ENCODE measurements around the gene PAGE4. TPM values are rescaled to one million over a fixed set of nuclear protein-coding genes. Genes with fewer than 3 reads are reported as not detected.

PAGE4 gene
- total and polyA plus RNA-seq, 4 donors = not detected

- Histone ChIP-seq H3K4me1 (ENCODE audit: control insufficient read depth in 5 of 5, insufficient read depth in 5 of 5, low read length in 5 of 5) (peaks cover 0 to 11% (median 3%) of the 10 kb centered on the region in 5 donors), H3K9ac (ENCODE audit: insufficient read depth in 1 of 2, low read length in 2 of 2) (peak overlapping the region in 1 of 2 donors; percentile 29), H3K27ac (ENCODE audit: low read depth in 1 of 2, low read length in 1 of 2) (peak overlapping the region; percentile 64 to 83), H3K27me3 (ENCODE audit: control insufficient read depth in 3 of 3, insufficient read depth in 3 of 3, low read length in 2 of 3) (peaks cover 0 to 3% (median 0%) of the 10 kb centered on the region in 3 donors), H3K4me3 (peak overlapping the region; percentile 9), H3K36me3 (ENCODE audit: control insufficient read depth in 4 of 4, insufficient read depth in 4 of 4, low read length in 4 of 4) (no peaks in the 10 kb centered on the region), H3K9me3 (ENCODE audit: control insufficient read depth in 4 of 4, insufficient read depth in 3 of 4, low read length in 3 of 4) (peaks cover 0 to 2% (median 0%) of the 10 kb centered on the region in 4 donors)
- WGBS, 2 donors = 27 to 49% methylated on average over 24 to 28 of the region's 28 CpGs
- no peak for ATAC-seq (ENCODE audit: insufficient read depth, low FRiP score)
- DNase-seq = no peak
- TF ChIP-seq, protein P1, sequence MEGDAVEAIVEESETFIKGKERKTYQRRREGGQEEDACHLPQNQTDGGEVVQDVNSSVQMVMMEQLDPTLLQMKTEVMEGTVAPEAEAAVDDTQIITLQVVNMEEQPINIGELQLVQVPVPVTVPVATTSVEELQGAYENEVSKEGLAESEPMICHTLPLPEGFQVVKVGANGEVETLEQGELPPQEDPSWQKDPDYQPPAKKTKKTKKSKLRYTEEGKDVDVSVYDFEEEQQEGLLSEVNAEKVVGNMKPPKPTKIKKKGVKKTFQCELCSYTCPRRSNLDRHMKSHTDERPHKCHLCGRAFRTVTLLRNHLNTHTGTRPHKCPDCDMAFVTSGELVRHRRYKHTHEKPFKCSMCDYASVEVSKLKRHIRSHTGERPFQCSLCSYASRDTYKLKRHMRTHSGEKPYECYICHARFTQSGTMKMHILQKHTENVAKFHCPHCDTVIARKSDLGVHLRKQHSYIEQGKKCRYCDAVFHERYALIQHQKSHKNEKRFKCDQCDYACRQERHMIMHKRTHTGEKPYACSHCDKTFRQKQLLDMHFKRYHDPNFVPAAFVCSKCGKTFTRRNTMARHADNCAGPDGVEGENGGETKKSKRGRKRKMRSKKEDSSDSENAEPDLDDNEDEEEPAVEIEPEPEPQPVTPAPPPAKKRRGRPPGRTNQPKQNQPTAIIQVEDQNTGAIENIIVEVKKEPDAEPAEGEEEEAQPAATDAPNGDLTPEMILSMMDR (IDR thresholded peaks at IDR 0.05; ENCODE audit: control extremely low read depth, extremely low read depth) = no peak
Measured at GRCh38 chrX:49878128-49878833, 49.2 kb downstream of the PAGE4 start.

- peak; percentile 89 for ATAC-seq (ENCODE audit: insufficient read depth, low FRiP score)
- TF ChIP-seq, protein P1 (IDR thresholded peaks at IDR 0.05; ENCODE audit: control extremely low read depth, extremely low read depth) = no peak
- no peaks in the 10 kb centered on the region for H3K36me3 ChIP-seq (ENCODE audit: control insufficient read depth in 4 of 4, insufficient read depth in 4 of 4, low read length in 4 of 4)
- H3K4me3 ChIP-seq = peak within 1 kb of the TSS; percentile 43
- peak within 1 kb of the TSS in 1 of 2 donors; percentile 64 for H3K9ac ChIP-seq (ENCODE audit: insufficient read depth in 1 of 2, low read length in 2 of 2)
- DNase-seq = peak; percentile 88 to 92 (median 91)
- 0 to 35% methylated on average over 45 to 60 of the region's 60 CpGs for WGBS, 2 donors
- peaks cover 0 to 2% (median 0%) of the 10 kb centered on the region in 4 donors for H3K9me3 ChIP-seq (ENCODE audit: control insufficient read depth in 4 of 4, insufficient read depth in 3 of 4, low read length in 3 of 4)
- H3K27ac ChIP-seq (ENCODE audit: low read depth in 1 of 2, low read length in 1 of 2) = peak within 1 kb of the TSS; percentile 64 to 83
- peaks cover 0 to 3% (median 0%) of the 10 kb centered on the region in 3 donors for H3K27me3 ChIP-seq (ENCODE audit: control insufficient read depth in 3 of 3, insufficient read depth in 3 of 3, low read length in 2 of 3)
- H3K4me1 ChIP-seq (ENCODE audit: control insufficient read depth in 5 of 5, insufficient read depth in 5 of 5, low read length in 5 of 5) = peaks cover 0 to 11% (median 3%) of the 10 kb centered on the region in 5 donors
Measured at GRCh38 chrX:49878834-49879655, 49.9 kb downstream of the PAGE4 start, which contains the start of gene USP27X. Gene USP27X (plus strand): TSS chrX:49879484. CDS start chrX:49880308, 824 bp downstream.

DNA sequence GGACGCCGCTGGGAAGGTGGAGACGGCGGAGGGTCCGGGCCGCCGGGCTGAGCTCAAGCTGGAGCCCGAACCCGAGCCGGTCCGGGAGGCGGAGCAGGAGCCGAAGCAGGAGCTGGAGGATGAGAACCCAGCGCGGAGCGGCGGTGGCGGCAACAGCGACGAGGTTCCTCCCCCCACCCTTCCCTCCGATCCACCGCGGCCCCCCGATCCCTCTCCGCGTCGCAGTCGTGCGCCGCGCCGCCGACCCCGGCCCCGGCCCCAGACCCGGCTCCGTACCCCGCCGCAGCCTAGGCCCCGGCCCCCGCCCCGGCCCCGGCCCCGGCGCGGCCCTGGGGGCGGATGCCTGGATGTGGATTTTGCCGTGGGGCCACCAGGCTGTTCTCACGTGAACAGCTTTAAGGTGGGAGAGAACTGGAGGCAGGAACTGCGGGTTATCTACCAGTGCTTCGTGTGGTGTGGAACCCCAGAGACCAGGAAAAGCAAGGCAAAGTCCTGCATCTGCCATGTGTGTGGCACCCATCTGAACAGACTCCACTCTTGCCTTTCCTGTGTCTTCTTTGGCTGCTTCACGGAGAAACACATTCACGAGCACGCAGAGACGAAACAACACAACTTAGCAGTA lies 50.7 kb downstream of the PAGE4 start:
- Histone ChIP-seq H3K36me3 (ENCODE audit: control insufficient read depth in 4 of 4, insufficient read depth in 4 of 4, low read length in 4 of 4) (no peaks in the 10 kb centered on the region), H3K9me3 (ENCODE audit: control insufficient read depth in 4 of 4, insufficient read depth in 3 of 4, low read length in 3 of 4) (peaks cover 0 to 2% (median 0%) of the 10 kb centered on the region in 4 donors), H3K27ac (ENCODE audit: low read depth in 1 of 2, low read length in 1 of 2) (peak overlapping the region; percentile 47 to 83), H3K27me3 (ENCODE audit: control insufficient read depth in 3 of 3, insufficient read depth in 3 of 3, low read length in 2 of 3) (peaks cover 0 to 3% (median 0%) of the 10 kb centered on the region in 3 donors), H3K4me3 (peak overlapping the region; percentile 43), H3K9ac (ENCODE audit: insufficient read depth in 1 of 2, low read length in 2 of 2) (peak overlapping the region in 1 of 2 donors; percentile 64), H3K4me1 (ENCODE audit: control insufficient read depth in 5 of 5, insufficient read depth in 5 of 5, low read length in 5 of 5) (peaks cover 0 to 11% (median 3%) of the 10 kb centered on the region in 5 donors)
- TF ChIP-seq, protein P1 (IDR thresholded peaks at IDR 0.05; ENCODE audit: control extremely low read depth, extremely low read depth) = no peak
- no peak for DNase-seq
- ATAC-seq (ENCODE audit: insufficient read depth, low FRiP score) = no peak
- WGBS, 2 donors = 7 to 48% methylated on average over 22 to 55 of the region's 55 CpGs

Measured in lung (tissue), 12 donors.